Left renal cortex interstitium (tissue), 4 donors: ENCODE data around the gene BCAS3. TPM values are rescaled to one million over a fixed set of nuclear protein-coding genes. Genes with fewer than 3 reads are reported as not detected.

Source experiments
- DNase-seq, 4 donors: peaks; one replicate each; pipeline ENCODE4 v3.0.0-alpha.2; 2013; ENCODE audit warnings: low read depth in 4 of 4, low spot score in 2 of 4, missing footprints in 1 of 4
- polyA plus RNA-seq, 4 donors: library from polyadenylated mRNA; unstranded; fragments of 120-200 nt; gene quantifications; one replicate each; pipeline ENCODE4 v1.2.1, GENCODE V29; 2013; ENCODE audit not compliant: insufficient read length in 4 of 4

The BCAS3 gene
- polyA plus RNA-seq, 4 donors: 28.0 to 30.8 (median 29.6) TPM

DNA sequence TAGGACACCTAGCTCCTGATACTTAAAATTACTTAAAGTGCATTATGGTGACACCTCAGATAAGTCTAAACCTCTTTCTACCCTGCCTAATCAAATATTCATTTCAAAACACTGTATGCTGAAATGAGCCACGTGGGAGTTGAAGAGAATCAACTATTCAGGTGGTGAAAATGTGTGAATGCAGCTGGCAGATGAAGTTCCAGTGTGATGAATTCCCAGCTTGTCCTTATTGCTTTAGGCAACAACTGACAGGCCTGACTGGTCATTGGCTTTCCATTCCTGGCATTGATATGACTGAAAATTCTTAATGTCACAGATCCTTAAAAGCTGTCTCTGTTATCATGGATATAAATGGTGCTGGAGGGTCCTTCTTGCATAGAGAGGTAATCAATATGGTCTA lies 420.1 kb downstream of the BCAS3 start:
- no peak for DNase-seq

DNA sequence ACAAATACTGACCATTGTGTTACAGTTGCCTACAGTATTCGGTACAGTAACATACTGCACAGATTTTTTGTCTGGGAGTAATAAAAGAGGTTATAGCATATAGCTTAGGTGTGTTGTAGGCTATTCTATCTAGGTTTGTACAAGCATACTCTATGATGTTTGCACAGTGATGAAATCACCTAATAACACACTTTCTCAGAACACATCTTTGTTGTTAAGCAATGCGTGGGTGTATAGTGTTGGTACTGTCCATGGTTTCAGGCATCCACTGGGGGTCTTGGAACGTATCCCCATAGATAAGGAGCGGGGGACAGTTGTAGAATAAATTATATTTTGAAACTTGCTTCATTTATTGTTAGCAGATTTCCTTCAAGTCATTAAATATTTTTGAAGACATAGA lies 428.7 kb downstream of the BCAS3 start:
- DNase-seq: no peak

DNA sequence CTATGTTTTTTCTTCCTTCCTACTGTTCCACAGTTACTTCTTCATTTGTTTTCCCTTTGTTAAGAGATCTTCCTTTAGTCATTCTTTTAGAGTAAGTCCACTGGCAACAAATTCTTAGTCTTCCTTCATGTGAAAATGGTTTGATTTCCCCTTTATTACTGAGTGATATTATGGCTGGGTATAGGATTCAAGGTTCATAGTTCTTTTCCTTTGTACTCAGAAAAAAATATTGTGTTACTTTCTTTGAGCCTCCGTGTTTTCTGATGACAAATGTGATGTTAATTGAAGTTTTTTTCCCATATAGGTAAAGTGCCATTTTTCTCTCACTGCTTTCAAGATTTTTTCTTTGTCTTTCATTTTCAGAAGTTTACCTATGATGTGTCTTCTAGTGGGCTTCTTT lies 438.9 kb downstream of the BCAS3 start:
- no peak for DNase-seq

DNA sequence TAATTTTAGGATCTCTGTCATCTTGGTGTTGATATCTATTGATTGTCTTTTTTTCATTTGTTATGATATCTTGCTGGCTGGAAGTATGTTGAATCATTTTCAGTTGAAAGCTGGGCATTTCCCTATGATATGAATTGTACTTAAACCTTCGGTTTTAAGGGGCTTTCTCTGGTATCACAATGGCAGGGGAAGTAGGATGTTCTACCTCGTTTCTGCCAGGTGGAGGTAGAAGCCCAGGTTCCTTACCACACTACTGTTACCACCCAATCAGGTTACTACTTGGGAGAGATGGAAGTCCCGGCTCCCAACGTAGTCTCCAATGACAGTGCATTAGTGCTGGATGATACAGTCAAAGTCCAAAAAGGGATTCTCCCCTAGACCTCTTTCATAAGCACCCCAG lies 440.3 kb downstream of the BCAS3 start:
- no peak for DNase-seq

DNA sequence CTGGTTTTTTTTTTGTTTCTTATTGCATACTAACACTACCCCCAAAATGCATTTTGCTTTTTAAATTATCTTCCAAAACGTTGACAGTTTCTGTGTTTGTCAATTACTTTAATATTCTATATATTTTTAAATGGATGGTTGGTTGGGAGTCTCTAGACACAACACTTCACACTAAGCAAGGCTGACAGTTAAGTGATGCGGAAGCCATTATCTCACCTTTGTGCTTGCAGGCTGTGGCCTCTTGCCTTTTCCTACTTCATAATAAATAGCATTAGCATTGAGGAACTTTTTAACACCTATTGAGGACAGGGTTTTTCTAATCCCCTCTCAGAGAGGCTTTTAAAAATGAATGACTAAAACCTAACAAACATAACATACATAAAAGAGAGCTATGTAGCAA lies 441.2 kb downstream of the BCAS3 start:
- DNase-seq: no peak

DNA sequence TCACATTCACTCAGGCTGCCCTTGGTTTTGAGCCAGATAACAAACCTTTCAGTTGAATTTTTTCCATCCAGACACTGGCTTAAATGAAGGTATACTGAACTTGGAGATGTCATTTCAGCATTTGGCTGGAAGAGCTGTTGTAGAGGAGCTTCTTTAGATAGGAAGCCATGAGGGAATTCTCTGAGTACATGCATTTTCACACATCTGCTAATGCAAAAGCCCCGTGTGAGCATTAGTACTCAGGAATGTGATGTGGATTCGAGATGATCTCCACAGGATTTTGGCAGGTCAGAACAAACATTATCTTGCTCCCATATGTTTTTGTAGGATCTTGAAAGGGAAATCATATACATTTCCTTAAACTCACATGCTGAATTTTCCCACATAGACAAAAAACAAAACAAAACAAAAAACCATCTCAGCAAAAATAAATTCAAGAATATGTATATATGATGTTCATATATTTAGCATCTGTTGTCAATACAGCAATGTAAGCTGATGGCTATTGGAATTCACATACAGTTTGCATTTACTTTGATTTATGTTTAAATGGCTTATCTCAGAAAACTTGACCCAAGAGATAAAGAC lies 444.8 kb downstream of the BCAS3 start:
- DNase-seq: no peak

DNA sequence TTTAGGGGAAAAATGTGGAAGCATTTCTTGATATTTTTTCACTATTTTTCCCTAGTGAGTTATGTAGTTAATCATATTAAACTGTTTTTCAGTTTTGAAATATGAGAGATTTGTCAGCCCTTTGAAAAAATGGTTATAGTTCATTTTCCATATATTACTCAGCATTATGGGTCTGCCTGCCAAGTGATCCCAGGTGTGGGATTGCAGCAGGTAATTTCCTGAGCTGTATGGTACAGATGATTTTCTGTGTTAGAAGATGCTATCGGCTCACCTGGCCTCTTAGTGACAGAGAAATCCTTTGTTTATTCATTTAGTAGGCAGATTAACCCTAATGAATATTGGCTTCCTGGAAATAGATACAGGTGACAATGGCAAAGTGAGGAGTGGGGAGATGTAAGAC lies 446.9 kb downstream of the BCAS3 start:
- no peak for DNase-seq

DNA sequence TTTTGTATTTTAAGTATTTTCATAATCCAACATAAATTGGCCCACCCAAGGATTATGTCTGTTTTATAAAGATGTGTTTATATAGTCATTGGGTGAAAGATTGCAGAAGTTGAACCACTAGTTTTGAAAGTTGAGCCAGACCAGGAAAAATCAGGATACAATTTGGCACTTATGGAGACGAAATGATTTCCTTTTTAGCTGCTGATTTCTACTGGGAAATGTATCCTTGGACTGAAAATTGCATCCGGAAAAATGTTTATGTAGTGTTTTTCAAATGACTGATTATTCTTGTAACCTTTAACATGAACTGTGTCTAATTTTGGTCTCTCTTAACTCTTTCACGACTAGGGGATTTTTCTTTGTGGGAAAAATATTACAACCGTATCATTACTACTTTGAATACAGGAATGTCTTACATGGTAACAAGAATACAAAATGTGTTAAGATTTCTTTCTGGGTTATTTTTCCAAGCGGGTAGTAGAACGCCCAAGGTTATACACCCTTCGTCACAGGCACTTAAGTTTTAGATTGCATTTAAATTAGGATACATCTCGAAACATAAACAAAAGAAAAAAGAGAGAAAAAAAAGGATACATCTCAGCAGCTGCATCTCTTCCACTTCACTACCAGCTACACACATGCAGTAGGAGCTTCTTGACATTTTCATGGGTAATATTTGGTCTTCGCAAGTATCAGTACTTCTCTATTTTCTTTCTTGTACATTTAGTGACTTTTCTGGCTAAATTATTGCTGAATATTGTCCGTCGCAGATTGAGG lies 449.0 kb downstream of the BCAS3 start:
- DNase-seq: no peak

DNA sequence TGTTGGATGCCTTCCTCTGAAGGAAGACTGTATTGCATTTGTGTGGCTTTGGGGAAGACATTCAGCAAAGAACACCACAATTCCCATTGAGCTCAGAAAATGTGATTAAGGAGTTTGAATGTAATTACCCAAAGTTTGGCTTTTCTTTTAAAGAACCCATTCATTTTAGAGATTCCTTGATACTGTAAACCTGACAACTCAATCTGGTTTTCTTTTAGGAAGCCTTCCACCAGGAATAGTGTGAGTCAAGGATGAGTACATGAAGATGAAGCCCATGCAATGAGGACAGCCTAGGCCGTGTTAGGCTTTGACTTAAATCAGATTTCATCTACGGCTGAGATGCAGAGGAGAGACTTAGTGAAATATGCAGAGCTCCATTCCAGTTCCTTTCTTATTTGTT lies 450.3 kb downstream of the BCAS3 start:
- no peak for DNase-seq

DNA sequence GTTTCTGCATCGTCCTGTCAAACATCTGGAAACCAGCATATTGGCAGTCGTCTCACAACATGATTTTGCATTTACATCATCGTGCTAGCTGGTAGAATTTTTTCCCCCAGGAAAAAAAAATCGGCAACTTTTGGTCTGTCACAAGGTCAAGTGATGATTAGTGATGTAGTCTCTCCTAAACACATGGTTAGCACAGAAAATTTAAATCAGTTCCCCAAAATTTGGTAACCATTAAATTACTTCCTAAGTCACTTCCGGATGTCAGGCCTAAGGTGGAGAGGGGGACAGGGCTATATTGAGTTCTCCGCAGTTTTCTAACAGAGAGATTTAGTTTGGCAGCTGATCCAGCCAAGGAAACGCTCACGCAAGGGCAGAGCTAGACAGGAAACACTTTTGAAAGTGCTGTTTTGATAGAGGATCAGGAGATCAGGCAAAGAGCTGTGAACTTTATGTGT lies 451.0 kb downstream of the BCAS3 start:
- no peak for DNase-seq

DNA sequence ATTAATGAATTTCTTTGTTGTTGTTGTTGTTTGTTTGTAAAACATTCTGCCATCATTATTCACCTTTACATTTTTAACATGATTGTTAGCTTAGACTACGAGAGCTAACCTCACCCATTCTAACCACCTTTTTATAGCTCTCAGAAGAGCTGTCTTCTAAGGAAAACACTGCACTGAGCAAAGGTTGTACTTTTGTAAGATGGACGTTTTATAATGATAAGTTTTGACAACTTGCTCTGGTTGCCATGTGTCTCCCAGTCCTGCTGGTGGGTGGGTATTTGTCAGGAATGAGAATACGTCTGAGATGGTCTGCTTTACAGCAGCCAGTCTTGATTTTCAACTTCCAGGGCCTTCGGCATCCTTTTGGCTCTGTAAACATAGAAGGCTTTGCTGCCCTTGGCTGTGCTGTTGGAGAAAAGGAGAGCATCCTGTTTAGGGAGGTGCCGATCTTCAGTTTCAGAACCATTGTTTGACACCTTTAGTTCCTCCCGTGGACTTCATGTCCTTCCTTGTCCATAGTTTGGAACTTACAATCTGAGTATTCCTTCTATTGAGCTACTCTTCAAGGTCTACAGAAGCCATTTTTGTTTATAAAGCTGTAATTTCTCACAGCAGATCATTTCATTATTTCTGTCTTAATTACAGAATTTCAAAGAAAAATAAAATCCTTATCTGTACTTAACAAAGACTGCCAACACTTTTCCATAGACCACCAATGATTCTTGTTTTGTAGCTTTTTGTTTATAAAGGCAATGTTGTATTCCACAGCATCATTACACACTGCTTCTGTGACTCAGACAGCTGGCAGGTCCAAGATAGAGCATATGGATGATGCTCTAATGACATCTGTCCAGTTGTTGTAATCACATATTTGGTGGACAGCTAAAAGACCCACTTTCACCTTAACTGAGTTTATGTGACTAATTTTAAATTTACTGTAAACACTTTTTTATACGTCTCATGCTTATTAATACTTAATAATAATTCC lies 451.9 kb downstream of the BCAS3 start:
- DNase-seq: no peak

DNA sequence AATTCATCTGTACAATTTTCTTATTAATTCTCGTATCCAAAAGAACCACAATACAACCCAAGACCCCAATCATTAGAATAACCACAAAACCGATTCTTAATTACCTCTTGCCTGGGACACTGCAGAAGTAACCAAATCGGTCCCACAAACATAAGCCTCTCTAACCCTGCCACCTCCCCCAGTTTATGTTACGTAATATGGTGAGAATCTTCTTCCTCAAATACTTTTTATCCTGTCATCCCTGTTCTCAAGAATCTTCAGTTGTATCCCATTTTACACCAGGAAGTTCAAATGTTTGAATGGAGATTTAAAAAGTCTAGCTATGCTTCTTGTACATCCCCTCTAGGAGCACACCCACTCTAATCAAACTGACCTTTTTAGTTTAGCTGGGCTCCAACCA lies 452.7 kb downstream of the BCAS3 start:
- DNase-seq: no peak

DNA sequence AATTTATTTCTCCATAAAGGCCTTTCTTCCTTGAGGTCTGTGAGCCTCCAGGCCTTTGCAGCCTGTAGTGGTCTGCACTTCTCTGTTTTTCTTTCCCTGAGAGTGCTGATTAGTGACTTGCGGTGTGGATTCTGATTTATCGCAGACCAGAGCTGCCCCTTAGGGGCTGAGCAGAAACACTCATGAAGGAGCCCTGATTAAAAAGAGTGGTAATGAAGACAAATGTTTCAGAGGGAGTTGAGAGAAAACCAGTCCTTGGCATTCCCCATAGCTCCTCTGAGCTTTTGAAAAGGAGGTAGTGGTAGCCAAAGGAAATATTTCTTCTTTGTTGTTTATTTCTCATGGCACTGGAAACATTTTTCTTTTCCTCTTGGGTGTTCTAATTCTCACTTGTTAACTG lies 453.9 kb downstream of the BCAS3 start:
- no peak for DNase-seq

DNA sequence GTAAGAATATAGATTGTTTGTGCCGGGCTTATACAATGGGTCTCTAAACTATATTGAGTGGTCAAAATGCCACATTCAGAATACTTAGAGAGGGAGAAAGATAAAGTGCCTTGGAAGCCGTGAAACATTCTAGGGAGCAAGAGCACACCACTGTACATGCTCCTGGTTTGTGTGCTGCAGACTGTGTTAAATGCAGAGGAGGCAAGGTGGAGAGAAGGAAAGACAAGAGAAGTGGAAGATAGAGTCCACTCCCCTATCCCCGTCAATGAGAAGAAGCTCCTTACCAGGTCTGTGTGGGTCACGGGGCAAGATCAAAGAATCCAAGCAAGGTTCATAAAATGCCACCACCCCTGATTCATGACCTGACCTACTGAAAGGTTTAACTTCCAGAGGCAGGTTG lies 454.9 kb downstream of the BCAS3 start:
- DNase-seq: no peak

DNA sequence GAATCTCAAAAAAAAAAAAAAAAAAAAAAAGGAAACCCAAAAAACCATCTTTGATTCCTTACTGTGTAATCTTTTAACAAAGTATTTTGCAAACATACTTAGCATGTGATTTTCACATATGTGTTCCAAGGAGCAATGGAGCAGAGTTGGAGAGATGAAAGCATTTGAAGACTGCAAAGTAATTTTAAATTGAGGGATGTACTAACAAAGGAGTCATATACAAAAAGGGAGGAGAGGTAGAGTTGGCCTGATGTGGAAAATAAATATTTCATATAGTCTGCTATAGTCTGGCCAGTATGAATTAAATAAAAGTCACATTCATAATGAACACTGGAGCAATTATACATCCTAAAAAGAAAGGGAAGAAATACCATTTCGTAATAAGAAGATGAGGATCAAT lies 456.2 kb downstream of the BCAS3 start:
- DNase-seq: no peak

DNA sequence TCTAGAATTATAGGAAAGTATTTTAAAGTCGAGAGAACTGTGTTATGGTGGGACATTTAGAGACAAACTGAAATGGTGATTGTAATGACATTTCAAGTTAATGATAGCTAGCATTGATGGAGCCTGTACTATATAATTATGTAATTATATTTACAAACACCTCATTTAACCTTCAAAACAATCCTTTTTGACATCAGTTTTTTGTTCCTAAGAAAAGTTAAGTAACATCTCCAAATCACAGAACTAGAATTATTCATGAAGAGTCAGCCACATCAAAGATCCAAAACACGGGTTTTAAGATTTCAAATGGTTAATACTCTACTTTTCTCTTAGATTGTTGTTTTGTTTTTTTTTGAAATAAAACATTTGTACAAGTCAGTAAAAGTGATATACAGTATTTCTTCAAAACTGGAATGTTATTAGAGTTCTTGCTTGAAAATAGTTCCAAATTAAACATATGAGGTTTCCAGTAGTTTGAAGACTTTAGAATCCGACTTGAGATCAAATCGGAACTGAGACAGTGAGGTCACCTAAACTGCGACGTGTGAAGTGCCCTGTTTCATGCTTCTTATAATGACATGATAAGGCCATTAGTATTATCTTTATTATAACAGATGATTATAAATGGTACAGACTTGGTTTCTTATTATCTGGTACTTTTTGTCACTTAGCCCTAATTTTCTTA lies 457.0 kb downstream of the BCAS3 start:
- DNase-seq: no peak

DNA sequence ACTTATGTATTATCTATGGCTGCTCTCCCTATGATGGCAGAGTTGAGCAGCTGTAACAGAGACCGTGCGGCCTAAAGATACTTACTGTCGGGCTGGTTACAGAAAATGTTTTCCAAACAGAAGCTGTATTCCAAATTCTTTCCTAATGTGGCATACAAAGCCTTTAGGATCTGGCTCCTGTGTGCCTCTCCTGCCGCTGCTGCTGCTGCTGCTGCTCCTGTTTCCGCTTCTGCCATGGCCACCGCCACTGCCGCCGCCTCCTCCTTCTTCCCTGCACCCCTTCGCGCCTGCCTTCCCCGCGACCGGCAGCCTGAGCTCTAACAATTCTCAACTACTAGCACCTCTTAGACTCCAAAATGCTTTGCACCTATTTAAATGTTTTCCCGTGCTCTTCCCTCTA lies 458.1 kb downstream of the BCAS3 start:
- DNase-seq: no peak

DNA sequence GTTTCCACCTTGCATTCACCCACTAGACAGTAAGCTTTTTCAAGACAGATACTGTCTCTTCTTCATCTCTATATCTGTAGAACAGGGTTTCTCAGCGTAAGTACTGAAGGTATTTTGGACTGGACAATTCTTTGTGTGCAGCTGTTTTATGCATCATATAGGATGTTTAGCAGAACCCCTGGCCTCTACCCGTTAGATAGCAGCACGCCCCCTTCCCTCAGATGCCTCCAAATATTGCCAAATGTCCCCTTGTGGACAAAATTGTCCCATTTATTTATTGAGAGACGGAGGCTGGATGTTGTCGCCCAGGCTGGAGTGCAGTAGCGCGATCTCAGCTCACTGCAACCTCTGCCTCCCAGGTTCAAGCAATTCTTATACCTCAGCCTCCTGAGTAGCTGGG lies 458.6 kb downstream of the BCAS3 start:
- no peak for DNase-seq

DNA sequence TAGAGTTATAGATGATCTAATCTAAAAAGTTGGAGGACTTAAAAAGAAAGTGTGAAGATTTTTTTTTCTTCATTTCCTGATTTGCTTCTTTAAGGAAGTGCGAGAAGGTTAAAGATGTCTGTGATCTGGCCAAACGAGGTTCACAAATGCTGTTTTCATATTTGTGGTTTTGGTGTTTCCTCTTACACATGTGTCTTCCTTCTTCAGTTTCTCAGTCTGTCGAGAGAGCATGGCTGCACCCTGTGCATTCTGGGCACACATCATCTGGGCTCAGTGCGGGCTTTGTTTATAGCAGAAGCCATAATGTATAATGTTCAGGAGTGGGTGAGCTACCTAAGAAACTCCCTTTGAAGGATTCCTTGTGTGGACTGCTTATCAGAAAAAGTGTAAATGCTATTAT lies 461.6 kb downstream of the BCAS3 start:
- DNase-seq: no peak

DNA sequence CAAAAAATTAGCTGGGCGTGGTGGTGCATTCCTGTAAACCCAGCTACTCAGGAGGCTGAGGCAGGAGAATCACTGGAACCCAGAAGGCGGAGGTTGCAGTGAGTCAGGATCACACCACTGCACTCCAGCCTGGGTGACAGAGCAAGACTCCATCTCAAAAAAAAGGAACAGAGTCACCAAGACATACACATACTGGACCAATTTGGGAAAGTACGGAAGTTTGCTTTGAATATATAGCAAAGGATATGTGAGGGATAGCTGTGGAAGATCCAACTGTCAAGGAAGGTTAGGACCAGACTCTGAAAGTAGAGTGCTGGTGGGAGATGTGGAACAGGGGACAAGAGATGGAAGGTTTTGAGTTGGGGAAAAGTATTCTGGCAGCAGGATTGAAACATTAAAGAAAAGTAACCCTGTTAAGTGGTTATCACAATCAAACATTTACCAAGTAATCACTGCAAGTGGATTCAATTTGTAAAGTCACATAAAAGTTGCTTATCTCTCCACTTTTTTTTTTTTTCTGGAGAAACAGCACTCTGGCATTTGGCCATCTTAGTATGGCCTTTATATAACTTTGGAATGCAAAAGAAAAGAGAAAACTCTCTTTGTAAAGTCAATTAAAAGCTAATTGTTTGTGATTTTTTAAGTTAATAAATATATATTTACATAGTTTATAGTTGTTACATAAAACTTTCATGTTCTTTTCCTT lies 462.6 kb downstream of the BCAS3 start:
- DNase-seq: no peak
